Superior temporal gyrus (tissue), 1 donor: ENCODE results near the gene REEP2.
"Not testable (repeated sequence)": the region's sequence is repeated elsewhere in the genome, so short reads cannot be mapped to it uniquely, and the experiment has no call there.

Experiments used
- DNase-seq: peaks from one replicate; pipeline ENCODE4 v3.0.0-alpha.2; 2016; ENCODE audit errors: extremely low spot score

Gene REEP2

DNA sequence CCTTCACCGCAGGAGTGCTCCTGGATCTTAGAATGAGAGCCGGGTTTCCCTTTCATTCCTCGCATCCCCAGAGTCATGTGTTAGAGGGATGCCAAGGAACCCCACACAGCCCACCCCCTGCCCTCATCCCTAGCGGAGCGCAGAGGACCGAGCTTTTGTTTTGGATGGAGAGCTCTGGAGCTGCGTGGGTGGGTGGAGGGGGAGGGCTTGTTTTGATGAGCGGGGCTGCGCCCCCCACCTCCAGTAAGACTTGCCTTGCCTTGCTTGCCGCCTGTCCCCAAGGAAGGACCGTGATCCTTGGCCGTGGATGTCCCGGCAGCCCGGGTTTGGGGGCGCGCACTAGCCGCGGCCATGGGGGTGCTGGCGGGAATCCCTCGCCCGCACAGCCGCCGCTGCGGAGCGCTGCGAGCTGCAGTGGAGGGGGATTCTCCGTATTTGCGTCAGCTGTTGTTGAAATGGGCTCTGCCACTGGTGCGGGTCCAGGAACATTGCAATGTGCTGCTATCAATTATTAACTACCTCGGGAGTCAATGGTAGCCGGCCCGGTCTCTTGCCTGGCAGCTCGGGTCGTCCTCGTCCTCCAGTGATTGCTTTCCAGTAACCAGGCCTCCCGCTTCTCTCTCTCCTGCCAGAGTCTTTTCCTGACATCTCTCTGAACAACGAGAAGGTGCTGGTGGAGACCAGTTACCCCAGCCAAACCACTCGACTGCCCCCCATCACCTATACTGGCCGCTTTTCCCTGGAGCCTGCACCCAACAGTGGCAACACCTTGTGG, 27.5 kb downstream of the REEP2 start:
- peak; percentile 14 for DNase-seq

DNA sequence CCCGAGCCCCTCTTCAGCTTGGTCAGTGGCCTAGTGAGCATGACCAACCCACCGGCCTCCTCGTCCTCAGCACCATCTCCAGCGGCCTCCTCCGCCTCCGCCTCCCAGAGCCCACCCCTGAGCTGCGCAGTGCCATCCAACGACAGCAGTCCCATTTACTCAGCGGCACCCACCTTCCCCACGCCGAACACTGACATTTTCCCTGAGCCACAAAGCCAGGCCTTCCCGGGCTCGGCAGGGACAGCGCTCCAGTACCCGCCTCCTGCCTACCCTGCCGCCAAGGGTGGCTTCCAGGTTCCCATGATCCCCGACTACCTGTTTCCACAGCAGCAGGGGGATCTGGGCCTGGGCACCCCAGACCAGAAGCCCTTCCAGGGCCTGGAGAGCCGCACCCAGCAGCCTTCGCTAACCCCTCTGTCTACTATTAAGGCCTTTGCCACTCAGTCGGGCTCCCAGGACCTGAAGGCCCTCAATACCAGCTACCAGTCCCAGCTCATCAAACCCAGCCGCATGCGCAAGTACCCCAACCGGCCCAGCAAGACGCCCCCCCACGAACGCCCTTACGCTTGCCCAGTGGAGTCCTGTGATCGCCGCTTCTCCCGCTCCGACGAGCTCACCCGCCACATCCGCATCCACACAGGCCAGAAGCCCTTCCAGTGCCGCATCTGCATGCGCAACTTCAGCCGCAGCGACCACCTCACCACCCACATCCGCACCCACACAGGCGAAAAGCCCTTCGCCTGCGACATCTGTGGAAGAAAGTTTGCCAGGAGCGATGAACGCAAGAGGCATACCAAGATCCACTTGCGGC, 28.2 kb downstream of the REEP2 start:
- DNase-seq: no peak

DNA sequence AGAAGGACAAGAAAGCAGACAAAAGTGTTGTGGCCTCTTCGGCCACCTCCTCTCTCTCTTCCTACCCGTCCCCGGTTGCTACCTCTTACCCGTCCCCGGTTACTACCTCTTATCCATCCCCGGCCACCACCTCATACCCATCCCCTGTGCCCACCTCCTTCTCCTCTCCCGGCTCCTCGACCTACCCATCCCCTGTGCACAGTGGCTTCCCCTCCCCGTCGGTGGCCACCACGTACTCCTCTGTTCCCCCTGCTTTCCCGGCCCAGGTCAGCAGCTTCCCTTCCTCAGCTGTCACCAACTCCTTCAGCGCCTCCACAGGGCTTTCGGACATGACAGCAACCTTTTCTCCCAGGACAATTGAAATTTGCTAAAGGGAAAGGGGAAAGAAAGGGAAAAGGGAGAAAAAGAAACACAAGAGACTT, 28.9 kb downstream of the REEP2 start:
- DNase-seq: no peak

DNA sequence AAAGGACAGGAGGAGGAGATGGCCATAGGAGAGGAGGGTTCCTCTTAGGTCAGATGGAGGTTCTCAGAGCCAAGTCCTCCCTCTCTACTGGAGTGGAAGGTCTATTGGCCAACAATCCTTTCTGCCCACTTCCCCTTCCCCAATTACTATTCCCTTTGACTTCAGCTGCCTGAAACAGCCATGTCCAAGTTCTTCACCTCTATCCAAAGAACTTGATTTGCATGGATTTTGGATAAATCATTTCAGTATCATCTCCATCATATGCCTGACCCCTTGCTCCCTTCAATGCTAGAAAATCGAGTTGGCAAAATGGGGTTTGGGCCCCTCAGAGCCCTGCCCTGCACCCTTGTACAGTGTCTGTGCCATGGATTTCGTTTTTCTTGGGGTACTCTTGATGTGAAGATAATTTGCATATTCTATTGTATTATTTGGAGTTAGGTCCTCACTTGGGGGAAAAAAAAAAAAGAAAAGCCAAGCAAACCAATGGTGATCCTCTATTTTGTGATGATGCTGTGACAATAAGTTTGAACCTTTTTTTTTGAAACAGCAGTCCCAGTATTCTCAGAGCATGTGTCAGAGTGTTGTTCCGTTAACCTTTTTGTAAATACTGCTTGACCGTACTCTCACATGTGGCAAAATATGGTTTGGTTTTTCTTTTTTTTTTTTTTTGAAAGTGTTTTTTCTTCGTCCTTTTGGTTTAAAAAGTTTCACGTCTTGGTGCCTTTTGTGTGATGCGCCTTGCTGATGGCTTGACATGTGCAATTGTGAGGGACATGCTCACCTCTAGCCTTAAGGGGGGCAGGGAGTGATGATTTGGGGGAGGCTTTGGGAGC, 29.5 kb downstream of the REEP2 start:
- DNase-seq: peak; percentile 12

DNA sequence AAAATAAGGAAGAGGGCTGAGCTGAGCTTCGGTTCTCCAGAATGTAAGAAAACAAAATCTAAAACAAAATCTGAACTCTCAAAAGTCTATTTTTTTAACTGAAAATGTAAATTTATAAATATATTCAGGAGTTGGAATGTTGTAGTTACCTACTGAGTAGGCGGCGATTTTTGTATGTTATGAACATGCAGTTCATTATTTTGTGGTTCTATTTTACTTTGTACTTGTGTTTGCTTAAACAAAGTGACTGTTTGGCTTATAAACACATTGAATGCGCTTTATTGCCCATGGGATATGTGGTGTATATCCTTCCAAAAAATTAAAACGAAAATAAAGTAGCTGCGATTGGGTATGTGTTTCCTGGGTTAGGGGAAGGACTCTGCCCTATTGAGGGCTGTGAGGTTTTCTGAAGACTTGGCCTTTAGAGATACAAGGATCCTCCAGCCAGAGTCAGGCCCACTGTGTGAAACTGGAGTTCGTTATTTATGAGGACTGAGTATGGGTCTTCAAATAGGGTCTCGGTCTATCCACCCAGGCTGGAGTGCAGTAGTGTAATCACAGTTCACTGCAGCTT, 30.2 kb downstream of the REEP2 start:
- DNase-seq: no peak

DNA sequence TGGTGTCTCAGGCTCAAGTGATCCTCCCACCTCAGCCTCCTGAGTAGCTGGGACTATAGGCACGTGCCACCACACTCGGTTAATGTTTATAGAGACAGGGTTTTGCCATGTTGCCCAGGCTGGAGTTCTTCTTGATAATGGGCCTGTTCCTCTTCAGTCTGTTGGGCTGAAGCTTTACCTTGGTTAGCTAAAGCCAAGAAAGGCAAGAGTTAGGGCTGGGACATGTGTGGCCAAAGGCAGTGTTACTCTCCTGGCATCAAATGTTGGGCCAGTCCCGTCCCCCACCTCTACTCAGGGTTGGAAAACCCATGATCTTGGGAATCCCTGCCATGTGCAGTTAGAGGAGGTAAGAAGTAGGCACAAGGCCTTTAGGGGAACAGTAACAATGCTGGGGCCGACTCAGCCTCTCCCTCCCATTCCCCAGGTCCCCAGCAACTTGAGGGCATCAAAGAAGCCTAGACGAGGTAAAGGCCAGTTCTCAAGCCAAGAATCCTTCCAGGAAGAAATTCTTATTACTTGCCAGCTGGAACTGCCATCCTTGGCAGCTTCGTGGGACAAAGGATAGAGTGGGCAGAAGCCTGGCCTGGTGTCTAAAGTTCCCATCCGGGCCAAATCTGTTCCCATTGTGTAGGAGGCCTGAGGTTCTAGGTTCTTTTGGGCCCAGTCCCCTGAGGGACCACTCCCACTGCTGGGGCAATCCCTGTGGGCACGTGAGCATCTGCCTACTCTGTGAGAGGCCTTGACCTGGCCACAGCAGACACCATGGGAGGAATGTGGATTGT, 30.9 kb downstream of the REEP2 start:
- no peak for DNase-seq

DNA sequence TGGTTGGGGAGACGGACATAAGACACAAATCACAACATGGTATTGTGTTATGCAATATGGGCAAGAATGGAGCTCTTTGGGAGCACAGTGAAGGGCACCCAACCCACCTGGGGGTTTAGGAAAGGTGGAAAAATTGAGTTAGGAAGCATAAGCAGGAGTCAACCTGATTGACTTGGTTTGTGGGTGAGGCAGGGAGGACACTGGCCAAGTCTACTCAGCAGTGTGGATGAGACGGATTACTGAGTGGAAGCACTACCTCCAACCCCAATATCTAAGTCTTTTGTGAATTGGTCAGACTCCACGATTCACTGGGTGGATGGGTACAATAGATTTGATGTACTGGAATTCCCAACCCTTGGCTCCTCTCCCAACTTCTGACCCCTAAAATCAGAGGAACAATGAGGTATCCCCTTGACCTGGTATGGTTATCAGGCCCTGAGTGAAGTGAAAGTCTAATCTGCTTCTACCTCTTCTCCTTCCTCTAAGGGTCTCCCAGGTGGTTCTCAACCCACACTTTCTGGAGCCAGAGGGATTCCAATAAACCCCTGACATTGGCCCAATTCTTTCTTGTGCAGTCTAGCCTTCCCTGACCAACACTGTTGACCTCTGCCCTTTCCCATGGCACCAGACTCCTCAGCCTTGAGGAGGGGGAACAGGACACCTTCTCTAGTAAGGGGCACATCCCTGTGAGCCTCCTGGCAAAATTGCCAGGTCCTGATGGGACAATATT, 31.6 kb downstream of the REEP2 start:
- DNase-seq: no peak

DNA sequence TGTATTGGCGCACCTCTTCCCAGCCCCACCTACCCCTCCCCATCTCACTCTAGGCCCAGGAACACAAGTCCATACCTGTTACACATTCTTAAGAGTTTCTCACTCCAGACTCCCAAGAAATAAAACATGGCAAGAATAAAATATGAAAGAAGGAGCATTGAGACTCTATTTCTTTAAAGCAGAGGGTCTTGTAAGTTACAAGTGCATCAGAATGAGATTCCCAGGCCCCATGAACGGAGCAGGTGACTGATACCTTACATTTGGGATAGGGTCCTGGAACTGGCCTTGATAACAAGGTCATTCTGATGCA, 32.1 kb downstream of the REEP2 start:
- DNase-seq: no peak

DNA sequence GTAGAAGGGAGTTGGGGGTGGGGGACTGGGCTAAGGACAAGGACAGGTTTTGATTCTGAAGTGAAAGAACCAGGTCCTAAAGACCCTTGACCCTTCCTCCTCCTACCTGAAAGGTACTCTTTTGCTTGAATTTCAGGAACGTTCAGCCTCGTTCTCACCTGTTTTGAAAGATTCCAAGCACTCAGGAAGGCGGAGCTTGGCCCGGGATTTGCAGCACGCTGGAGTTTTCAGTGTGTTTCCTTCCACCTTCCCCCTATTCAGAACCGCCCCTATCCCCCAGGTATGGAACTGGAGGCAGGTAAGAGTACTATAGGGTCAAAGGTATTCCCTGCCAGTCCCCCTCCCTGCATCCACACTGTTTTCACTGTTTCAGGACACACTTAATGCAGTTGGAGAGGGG, 33.5 kb downstream of the REEP2 start:
- no peak for DNase-seq

DNA sequence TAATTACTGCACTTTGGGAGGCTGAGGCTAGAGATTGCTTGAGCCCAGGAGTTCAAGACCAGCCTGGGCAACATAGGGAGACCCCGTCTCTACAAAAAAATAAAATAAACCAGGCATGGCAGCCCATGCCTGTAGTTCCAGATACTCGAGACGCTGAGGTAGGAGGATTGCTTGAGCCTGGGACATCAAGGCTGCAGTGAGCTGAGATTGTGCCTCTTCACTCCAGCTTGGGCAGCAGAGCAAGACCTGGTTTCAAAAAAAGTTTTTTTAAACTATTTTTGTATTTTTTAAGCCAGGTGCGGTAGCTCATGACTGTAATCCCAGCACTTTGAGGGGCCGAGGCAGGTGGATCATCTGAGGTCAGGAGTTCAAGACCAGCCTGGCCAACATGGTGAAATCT, 34.3 kb downstream of the REEP2 start:
- DNase-seq: not testable (repeated sequence)

DNA sequence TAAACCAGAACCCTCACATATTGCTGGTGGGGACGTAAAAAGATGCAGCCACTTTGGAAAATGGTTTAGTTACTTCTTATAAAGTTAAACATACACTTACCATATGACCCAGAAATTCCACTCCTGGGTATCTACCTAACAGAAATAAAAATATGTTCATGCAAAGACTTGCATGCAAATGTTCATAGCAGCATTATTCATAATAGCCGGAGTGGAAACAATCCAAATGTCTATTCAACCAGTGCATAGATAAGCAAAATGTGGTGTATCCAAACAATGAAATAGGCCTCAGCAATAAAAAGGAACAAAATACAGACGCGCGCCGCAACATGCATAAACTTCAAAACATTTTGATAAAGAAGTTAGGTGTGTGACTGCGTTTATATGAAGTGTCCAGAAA, 38.1 kb downstream of the REEP2 start:
- no peak for DNase-seq

DNA sequence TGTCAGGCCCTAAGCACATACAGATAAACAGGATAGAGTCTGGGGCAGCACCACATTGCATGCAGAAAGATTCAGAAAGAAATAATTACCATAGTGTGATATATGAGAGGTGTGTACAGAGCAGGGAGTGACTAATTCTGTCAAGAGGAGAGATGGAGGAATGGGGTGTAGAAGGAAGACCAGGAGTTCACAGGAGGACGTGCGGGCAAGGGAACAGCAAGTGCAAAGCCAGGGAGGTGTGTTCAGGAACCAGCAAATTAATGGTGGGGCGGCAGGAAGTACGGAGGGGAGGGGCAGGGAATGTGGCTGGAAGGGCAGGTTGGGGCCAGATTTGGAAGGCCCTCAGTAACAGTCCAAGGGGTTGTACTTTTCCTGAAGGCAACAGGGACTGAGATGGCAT, 43.8 kb downstream of the REEP2 start:
- DNase-seq: no peak

DNA sequence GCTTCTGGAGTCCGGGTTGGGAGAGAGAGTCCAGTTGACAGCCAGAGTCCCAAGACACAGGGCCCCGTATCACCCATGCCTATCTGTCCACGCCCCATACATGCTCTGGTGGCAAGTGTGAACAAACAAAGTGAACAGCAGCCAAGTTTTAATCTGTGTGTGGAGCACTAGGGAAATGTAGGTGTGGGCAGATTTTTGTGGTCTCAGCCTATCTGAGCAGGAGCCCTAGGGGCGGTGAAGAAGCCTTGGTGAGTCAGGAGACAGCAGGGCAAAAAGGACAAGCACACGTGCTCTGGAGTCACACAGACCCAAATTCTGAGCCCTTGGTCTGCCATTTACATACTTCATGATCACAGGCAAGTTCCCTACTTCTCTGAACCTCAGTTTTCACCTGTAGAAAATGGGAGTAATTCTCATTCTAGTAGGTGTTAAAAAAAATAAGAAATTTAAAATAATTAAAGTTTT, 49.7 kb downstream of the REEP2 start:
- no peak for DNase-seq

DNA sequence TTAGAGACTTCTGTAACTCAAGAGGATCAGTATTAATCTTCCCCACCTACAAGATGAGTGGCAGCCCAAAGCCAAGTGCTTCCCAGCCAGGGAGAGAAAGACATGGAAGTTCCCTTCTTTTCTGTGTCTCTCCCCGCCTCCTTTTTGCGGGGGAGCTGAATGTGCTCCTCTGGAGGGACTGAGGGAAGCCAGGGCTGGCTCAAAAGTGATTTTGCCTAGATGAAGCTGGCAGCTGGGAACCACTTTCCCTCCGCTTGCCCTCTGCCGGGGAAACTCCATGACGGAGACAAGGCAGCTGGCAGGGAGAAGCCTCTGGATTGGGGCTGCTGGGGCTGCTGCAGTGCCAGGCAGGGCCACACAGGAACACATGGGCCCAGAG, 50.8 kb downstream of the REEP2 start:
- peak; percentile 65 for DNase-seq

DNA sequence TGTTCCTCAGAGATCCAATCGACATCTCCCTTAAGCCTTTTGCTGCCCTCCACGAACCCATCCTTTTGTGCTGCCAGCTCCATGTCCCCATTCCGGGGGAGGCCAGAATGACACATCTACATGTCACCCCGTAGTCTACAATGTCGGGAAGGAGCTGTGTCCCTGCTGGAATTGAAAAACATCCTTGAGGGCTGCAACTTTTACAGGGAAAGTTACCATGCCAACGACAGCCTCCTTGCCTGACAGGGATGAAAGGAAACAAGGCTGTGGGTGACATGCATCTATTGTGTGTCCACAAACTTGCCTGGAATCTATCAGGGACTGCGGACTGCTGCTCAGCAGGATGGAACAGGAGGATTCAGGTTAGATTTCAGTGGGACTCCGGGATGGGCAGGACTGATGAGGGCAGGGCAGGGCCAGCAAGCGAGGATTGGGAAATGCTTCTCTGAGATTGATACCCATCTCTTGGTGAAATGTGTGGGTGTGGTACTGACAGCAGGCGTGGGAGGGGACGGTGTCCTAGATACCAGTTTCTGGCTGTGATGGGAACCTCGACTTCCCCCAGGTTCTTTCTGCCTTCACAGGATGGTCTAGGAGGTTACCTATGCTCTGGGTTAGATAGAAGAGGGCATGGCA, 51.9 kb downstream of the REEP2 start:
- DNase-seq: no peak

DNA sequence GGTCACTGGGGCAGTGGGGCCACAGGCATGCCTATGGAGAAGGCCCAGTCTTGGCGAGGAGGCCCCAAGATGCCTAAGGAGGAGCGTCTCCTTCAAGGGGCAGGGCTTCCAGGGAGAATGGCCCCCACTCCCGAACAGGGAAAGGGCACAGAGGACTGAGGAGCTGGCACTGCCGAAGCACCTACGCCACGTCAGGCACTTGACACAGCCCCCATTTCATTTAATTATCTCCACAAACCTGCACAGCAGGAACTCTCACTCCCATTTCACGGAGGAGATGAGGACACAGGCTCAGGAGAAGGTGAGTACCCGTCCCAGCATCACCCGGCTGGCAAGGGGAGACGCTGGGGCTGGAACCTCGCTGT, 52.4 kb downstream of the REEP2 start:
- DNase-seq: no peak

DNA sequence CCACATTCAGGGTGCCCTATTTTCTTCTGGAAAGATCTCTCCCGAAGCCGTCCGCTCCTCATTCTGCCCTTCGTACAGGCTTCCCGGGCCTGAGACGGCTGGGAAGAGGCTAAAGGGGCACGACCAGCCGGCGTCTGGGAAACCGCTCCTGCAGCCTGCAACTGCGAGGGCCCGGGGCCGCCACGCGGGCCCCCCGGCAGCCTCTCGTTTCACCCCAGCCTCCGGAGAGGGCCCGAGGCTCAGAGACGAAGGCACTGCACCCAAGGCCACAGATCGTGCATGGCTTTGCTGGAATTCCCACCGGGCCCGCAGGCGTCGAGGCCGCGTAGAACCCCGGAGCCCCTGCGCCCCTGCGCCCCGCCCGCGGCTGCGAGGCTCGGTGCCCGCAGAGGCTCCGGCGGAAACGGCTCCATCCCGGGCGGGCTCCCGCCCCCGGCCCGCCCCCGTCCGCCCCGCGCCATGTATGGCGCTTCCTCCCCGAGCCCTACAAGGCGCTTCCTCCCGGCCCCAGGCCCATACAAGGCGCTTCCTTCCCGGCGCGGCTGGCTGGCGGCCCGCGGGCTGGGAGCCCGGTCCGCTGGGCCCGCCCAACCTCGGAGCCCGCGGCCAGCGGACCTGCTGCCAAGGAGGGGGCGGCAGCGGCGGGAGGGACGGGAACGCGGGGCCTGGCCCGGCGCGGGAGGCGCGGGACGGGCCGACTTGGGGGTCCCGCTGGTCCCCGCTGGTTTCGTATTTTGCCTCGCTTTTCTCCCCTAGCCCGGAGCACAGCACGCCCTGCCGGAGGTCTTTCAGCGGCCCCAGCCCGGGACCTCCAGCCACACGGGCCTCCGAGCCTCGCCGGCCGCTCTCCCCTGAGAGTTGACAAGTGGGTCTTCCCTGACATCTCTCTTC, 53.1 kb downstream of the REEP2 start:
- DNase-seq: peak; percentile 89

DNA sequence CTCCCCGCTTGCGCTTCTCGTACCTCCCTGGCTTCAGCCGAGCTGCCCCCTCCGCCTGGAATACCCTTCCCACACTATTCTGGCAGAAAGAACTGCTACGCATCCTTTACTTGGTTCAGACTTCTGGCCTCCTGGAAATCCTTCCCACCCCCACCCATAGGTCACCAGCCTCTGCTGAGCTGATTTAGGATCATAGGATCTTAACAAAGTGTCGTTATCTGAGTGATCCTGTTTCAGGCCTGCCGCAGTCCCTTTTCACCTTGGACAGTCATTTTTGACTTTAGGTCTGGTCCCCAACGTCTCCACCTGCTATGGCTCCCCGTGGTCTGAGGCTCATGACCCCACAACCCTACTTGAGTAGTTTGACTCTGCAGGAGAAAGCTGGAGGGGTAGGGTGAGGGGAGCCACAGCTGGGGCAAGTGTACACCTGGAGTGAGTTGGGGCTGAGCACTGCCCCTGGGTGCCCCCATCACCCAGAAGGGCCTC, 53.7 kb downstream of the REEP2 start:
- DNase-seq: no peak

DNA sequence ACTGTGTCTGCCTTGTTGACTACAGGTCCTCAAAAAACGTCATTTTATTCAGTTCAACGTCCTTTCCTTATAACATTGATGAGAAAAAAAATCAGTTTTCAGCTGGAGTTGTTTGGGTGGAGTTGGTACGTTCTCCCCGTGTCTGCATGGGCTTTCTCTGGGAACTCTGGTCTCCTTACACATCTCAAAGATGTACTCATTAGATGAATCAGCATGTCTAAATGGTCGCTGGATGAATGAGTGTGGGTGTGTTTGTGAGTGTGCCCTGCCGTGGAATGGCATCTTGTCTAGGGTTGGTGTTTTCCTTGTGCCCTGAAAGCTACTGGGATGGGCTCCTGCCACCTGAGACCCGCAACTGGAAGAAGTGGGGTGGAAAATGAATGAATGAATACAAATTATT, 56.5 kb downstream of the REEP2 start:
- no peak for DNase-seq
